GM11168 (cell line): Measurements from ENCODE around the gene HOXA7.

Experiments
- in situ Hi-C: fragments of 300-500 bp; cut with MboI; formaldehyde crosslinking; loops from one replicate; pipeline ENCODE4 v1.12.0; 2022; ENCODE audit warnings: low sequenced_read_pairs; ENCODE audit not compliant: unreplicated experiment

The HOXA7 gene

DNA sequence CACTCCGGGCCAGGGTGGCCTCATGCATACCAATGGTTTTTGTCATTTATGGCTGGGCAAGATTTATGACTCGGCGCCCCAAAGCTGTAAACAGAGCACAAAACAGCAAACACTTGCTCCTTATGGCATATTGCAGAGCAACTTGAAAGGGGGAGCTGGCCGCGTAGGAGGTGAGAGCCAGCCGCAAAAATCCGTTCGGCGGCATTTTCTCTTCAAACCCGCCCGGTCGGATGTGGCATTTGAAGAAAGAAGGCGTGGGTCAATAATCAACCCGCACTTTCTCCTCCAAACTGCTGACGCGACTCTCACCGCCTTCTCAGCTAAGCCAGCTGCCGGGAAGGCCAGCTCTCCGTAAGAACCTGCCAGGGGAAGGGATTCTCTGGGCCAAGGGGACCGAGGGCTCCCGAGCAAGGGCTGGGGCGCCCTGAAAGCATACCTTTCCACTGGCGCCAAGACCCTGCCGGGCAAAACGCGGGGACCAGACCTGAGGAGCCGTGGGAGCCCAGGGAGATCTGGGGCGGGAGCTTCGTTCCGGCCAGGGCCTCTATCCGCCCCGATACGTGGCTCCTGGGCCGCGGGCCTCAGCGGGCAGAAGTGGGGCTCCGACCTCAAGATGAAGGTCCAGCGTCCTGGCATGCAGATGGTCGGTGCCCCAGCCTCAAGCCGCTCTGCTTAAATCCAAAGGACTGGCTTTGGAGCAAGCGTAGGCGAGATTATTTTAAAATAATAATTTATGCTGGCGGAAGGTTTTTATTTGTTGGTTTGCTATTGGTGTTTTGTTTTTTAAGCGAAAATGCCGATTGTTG is 41.1 kb downstream of the HOXA7 start:
- in situ Hi-C loops = no loop called here

DNA sequence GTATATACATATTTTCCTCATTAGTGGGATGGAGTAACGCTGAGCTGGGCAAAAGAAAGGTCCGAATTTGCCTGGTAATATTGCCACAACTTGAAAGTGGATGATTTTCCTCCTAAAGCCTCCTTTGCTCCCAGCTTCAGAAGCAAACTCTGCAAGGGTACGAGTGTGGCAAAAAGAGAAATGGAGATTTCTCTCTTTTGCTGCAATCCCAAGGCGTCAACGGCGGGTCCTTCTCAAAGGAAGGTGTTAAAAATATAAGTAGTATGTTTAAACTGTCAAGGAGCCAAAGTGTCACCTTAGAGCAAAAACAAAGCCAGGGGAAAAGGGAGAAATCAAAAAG is 41.6 kb downstream of the HOXA7 start:
- in situ Hi-C loops = no loop called here

DNA sequence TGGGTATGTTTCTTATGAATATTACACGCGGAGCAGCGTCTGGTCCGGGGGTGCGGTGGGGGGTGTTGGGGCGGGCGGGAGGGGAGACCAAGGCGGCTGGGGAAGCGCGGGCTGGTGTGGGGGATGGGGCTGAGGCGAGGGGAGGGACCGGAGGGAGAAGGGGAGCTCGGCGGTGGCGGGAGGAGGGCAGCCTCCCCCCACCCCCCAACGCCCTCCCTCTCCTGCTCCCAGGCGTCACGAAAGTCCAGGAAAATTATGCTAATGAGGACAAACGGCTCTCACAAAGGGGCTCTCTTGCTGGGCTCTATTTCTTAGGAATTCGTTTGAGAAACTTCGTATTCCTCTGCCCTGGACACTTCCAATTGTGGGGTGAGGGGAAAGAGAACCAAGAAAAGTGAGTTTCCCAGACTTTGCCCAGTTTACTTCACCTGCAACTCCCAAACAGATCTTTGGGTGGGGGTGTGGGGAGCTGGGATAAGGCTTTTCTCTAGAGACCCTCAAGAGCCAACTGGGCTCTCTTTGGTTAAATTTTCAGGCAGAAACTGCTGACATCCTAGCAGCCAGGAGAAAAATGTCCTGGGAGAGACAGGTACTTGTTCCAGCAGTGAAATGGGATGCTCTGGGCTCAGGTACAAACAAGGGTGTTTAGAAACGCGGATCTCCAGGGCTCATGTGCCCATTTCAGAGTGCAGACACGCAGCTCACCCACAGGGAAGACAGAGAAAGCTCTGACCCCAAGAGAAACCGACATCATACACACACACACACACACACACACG is 42.3 kb downstream of the HOXA7 start:
- in situ Hi-C loops = no loop called here

DNA sequence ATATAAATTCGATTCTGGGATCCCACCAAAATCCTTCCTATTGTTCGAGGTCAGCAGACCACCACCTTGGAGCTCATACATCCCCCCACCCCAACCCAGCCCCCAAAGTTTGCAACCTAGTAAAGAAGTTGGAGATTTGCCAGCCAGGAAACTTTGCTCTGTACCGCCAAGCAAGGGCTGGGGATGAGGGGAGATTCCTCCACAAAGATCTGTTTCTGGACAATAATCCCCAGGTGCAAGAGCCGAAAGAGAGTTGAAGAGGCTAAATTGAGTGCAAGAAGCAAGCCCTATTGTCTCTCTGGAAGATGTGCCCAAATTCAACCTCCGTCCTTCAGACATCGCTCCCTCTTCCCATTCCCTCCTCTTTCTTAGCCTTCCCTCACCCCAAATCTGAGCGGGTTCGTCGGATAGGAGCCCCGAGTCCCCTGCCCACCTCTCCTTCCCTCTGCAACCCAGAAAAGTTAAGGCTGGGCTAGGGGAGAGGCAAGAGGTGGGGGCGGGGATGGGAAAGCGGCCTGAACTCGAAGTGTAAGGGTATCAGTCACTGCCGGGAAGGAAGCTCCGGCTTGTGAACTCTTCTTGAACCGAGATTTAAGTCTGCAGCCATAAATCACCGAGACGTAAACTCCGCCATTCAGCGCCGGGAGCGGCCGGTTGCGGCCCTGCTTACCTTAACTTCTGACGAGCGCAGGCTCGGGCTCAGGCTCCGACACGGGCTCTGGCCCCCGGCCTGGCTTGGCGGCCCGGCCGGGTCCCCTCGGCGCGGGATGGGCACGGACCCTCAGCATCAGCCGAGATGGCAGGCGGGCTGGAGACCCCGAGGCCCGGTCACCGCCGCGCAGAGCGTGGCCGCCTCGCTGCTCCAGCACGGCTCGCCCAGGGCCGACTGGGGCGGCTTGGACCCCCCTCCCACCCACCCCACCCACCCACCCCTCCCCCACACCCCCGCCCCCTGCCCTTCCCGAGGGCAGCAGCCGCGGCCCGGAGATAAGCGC is 43.2 kb downstream of the HOXA7 start:
- in situ Hi-C loops = no loop called here

DNA sequence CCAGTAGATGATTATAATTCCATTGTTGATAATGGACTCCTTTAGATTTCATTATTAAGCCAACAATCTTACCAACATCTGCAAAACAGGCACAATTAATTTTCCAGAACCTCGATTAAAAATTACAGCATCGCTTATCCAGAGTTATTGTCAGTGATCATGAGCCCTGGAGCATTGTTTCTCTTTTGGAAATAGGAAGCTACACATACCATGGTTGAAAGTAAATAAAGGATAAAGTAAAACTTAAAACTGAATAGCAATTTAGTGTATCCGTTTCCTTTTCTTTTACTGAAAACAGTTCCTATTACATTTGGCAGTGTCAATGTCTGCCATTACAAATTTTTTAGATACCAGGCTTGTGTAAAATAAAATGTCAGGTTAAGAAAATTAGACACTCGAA is 44.1 kb downstream of the HOXA7 start:
- in situ Hi-C loops = no loop called here

DNA sequence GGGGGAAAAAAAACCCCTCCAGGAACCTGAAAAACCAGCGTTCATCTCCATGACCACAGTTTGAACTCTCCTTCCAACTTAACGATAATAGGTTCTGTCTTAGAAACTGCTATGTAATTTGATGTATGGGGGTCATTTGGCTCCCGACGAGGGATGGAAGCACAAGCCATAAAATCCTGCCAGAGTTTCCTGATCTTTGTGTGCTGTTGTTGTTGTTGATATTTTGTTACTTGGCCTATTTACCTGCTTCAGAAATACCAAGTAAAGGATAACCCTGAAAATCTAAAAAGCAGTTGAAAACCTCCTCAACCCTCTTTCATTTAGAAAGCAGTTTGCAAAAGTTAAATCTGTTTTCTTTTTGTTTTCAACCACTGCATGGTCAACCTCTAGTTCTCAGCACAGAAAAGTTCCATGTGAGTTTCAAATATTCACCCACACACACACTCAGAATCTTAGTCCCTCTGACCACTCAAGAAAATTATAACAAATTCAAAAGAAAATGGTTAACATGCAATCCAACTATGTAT is 44.7 kb downstream of the HOXA7 start:
- in situ Hi-C loops = no loop called here

DNA sequence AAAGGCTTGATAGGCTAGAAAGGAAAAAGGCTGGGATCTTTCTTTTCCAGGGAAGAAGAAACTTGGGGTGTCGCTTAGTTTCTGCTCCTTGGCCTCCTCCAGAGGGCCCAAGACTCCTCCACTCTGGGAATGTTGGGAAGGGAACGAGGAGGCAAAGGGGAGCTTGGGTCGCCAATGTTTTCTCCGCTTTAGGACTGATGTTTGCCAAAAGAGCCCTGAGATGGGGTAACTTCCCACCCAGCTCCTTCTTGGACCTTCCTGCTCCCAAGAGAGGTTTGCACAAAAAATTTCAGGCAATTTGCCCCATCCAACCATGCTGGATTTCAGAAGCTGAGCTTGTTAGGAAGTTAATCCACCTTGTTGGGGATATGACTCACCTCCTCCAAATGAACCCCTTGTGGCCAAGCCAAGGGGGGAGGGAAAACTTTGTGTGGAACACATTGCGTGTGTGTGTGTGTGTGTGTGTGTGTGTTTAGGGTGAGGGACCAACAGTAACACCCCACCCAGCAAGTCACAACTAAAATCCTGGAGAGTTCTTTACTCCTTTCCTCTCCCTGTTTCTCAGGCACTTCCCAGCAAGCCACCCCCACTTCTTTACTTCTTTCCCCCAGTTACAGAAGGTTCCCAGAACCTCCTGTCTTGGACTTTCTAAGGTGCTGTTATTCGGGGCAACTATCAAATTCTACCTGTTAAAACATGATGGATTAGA is 45.3 kb downstream of the HOXA7 start:
- in situ Hi-C loops = no loop called here

DNA sequence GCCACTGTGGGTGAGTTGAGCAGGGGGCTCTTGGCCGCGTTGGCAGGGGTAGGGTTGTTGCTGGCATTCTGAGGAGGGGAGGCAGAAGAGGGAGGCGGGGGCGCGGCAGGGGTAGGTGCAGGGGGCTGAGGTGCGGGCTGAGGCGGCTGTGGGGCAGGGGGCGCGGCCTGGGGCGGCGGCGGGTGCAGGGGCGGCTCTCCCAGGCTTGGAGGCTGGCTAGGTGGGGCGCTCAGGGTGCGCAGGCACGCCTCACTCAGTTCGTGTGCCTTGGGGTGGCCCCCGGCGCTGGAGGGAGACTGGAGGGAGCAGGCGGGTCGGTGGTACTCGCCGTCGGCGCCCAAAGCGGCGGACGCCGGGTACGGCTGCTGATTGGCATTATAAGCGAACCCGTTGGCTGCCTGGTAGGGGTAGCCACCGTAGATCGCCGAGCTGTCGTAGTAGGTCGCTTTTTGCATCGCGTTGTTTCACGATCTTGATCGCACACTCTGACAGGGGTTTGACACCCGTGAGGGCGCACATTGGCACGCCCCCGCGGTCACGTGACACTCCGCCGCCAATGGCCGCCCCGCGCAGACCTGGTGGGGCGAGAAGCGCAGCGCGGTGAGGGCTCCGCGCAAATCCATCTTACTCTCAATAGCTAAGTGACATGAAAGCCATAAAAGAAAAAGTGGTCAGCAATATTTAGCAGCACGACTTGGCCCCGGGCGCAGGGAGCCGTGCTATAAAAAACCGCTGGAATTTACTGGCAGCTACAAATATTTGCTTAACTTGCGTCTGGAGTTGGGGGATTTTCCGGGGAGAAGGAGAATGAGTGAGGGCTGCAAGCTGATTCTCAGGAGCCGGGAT is 46.1 kb downstream of the HOXA7 start:
- in situ Hi-C loops = no loop called here

DNA sequence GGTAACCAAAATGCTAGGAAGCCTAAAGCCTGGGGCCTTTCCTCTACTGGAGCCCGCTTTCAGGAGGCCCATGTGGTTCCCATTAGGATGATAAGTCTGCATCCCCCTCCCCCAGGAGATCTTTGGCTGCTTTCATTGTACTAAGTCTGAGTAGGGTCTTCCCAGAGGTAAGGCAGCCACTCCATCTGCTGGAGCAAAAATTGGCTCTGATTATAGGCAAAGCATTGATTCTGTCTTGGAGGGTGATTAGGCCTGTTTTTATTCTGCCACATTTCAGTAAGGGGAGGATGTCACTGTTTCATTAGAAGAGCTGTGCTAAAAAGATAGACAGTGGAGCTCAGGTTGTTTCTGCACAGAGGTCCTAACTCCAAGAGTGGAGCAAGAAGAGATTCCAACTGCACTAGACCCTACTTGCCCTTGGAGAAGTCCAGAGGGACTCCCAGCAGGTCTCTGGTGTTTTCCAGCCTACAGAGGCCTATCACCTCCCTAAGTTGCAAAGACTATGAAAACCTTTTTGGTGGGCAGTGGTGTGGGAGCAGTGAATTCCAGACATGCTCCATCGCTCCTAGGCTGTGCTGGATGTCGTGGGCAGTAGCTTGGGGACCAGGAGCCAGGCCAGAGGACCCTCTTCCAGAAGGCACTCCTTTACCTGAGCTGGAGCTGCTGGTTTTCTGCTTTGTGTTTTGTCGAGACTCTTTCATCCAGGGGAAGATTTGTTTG is 46.8 kb downstream of the HOXA7 start:
- in situ Hi-C loops = no loop called here

DNA sequence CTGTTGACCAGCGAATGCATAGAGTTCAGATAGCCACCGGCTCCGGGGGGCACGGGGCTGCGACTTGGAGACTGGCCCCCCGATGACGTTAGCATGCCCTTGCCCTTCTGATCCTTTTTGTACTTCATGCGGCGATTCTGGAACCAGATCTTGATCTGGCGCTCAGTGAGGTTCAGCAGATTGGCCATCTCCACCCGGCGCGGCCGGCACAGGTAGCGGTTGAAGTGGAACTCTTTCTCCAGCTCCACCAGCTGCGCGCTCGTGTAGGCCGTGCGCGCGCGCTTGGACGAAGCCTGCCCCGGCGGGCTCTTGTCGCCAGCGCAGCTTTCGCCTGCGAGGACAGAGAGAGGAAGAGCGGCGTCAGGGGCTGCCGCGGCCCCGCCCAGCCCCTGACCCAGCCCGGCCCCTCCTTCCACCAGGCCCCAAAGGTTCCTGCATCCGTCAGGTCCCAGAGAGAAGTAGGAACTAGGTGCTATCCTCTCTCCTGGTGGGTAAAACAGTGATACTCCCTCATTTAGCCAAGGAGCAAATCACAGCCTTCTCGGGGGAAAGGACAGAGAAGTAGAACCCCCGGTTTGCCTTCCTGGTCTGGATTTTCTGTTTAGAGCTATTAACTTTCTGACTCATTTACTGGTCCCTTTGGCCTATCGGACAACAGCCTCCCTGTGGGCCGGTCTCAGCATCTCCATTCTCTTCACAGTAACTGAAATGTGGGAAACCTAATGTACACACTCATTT is 47.9 kb downstream of the HOXA7 start:
- in situ Hi-C loops = no loop called here

DNA sequence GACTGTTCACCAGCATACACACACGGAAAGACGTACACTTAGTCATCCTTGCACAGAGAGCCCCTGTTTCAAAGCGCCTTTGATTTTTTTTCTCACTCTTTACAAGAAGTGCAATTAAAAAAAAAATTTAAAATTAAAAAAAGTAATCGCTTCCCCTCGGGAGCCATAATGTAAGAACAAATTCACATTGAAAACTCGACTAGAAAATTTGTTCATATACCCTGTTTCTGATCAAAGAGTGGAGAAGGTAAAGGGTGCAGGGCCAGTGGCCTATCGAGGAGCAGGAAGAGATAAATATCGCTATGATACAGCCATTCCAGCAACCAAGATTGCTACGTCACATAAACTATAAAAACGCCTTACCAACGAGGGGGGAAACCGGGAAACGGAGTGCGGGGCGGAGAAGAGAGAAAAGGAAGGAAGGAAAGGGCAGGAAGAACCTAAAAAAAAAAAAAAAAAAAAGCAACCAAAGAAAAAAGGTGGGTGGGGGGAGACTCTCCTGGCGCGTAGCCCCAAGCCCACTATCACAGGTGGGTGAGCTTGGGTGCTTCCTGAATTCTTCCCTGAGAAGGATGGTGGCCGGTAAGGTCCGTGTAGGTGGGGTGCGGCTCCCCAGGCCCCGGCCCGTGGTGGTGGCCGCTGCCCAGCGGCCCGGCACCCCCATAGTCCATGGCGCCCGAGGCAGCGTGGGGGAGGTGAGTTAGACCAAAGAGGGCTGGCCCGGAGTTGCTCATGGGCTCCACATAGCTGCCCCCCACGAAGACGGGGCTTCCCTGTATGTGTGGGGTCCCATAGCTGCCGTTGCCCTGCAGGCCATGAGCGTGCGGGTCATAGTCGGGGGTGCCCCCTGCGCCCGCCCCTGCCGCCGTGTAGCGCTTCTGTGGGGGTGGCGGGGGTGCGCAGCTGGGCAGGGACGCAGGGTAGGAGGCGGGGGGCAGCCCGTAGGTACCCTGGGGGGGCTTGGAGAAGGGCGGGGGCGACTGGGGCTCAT is 48.8 kb downstream of the HOXA7 start:
- in situ Hi-C loops = no loop called here

DNA sequence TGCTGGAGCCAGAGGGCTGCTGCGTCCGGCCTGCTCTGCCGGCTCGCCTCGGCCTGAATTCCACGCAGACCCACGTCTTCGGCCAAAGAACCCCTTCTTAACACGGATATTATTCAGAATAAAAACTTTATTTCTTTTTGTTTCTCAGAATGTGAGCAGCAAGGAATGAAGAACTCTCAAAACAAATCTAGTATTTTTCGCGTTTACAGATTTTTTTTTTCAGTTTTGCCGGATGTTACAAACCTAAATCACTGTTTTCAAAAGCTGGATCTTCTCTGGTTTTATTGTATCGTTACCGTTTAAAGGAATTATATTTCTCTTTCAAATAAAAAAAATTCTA is 49.6 kb downstream of the HOXA7 start:
- in situ Hi-C loops = no loop called here

DNA sequence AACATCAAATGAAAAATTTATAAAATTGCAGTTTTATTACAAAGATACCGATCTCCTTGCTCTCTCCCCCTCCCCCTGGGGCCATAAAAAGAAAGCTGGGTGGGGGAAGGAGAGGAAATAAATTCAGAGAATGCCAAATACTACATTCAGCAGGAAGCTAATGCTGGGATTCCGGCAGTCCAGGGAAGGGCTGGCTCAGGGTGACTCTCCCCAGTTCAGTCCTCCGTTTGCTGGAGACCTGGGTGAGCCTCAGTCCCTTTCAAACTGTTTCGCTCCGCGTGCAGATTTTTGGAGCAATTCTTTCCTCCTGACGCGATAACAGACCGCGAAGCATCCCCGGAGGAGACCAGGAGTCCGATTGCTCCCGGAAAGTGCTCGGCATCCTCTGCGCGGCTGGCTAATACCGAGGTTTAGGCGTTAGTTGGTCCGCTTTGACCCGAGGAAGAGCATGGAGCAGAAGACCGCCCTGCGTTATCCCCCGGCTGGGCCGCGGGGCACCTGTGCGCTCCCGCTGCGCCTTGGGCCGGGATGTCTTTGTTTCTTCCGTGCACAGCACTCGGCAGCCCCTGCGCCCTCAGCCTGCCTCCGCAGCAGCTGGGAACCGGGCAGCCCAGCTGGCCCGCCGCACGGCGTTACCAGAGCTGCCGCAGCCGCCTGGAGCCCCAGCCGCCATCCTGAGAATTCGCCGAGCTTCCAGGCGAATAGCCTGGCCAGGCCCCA is 50.1 kb downstream of the HOXA7 start:
- in situ Hi-C loops = no loop called here

DNA sequence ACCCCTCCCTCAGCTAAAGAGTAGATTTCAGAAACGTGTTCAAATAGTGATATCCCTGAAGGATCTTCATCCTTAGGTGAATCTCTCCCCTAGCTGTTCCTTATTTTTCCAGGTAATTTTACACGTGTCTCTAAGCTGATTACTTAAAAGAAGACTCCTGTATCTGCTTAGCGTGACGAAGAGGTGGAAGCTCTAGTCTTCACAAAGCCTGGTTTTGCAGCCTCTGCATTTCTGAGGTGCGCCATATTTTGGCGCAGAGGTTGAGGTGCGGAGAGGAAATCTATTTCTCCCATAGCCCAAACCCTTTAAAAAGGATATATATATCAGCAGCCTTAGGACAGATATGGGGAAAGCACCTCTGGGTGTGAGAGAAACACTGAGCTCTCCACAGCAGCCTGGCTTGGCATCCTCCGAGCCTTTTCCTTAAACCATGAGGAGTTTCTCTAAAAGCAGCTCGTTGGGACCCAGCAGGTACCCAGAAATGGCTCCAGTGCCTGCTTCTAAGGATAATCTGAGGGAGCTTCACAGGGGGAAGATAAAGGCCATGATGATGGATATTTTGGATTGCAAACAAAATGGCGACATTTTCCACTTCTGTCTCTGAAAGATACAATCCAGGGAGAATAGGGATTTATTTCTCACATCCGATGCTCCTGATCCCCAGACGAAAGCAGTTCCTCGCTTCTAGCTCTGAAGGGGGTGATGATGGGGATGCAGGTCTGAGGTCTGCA is 51.0 kb downstream of the HOXA7 start:
- in situ Hi-C loops = no loop called here

DNA sequence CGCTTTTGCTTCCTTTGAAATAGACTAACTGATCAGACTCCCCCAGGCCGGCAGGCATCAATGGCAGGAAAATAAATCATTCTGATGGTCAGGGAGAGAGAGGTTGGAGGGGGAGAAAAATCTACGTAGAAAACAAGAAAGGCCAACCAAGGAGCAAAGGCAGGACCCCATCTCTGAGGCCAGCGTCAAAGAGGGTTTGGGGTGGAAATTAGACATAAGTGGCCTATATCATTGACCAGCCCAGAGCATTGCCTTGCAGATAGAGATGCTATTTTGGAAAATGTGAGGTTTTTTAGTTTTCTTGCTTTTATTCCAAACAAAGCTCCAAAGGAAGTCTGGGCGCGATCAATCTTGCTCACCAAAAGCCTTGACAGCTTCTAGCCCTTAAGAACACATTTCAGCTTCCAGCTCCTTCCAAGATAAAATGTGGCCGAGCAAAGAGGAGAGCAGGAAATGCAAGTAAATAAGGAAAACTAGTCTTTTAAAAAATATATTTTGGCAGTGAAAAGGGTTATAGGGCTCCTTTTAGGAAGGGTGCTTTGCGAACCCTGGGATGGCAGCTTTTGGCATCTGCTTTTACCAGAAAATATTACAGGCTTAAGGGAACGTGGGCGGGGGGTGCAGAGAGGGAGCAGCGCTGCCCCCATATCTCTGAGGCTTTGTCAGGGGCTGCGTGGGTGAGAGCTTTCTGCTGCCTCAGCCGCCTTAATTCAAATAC is 52.0 kb downstream of the HOXA7 start:
- in situ Hi-C loops = no loop called here
